ENCODE results near the gene SV2B.

SV2B gene

DNA sequence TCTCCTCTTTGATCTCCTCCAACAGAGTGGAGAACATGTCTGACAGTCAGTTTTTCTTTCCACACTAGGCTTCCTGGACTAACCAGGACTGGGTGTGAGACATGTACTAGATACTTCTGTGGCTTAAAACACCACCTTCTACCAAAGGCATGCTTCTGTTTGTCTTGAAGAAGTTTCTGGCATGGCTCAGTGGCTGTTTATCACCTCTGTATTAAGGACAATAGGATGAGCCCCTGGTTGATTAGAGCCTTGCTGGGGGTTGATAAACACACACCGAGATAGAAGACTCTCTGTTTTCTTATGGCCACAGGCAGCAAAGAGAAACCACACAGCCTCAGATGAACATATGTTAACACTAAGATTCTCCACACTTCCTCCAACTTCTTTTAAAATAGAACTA is 40.5 kb downstream of the SV2B start:
- DNase-seq = no peak

DNA sequence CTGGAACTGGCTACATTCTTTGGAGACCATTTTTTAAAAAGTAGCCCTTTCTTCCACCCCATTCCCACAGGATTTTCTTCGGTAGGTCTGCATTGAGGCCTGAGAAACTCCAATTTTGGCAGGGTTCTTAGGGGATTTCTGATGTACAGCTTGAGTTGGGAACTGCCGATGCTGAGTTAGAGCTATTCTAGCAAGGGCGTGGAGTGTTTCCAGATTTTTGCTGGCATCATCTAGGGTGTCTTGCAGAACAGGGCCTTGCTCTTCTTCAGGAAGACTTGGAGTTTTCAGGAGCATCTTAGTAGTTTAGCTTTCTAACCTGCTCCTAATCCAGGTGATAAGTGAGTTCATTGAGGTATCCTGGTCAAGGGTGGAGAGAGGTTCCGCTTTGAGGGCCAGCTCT is 41.0 kb downstream of the SV2B start:
- DNase-seq = no peak

DNA sequence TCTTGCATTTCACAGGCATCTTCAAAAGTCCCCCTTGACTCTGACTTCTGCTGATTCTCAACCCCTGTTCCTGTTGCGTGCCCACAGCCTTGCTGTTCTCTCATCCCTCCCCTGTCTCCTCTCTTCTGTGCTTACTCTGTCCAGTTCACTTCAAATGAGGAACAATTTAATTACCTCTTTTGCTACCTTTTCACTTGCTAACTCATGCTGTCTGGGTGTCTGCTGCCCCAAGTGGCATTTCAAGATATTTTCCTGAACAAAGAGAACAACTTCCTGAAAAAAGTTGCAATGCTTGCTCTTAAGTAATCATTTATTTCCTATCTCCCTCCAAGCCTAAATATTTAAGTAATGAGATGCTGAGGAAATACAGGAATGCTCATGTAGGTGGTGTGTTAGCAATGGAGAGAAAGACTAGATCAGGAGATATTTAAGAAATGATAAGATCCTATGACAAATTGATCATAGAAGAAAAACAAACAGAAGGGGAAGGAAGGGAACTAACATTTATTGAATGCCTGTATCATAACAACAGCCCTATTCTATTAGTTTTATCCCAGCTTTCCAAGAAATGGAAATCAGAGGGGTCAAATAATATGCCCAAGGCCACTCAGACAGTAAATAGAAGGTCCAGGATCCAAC is 42.2 kb downstream of the SV2B start:
- DNase-seq = no peak

- no peak for DNase-seq
Measured at GRCh38 chr15:91142946-91143345, 42.9 kb downstream of the SV2B start.

- no peak for DNase-seq
Measured at GRCh38 chr15:91146728-91147127, 46.7 kb downstream of the SV2B start.

DNA sequence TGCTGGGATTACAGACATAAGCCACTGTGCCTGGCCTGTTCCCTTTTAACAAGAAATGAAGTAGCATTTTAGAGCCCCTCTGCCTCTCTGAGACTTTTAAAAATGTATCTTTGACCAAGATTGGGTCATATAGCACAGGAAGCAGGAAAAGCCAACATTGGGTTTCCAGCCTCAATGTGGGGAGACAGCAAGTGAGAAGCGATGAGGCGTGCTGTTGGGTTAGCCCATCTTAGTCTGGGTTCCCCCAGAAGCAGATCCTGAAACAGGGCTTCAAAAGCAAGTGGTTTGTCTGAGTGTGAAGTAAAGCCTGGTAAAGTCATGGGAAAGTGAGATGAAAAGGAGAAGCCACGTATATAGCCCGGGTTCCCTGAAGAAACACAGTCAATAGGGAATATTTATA is 48.2 kb downstream of the SV2B start:
- DNase-seq = no peak

DNA sequence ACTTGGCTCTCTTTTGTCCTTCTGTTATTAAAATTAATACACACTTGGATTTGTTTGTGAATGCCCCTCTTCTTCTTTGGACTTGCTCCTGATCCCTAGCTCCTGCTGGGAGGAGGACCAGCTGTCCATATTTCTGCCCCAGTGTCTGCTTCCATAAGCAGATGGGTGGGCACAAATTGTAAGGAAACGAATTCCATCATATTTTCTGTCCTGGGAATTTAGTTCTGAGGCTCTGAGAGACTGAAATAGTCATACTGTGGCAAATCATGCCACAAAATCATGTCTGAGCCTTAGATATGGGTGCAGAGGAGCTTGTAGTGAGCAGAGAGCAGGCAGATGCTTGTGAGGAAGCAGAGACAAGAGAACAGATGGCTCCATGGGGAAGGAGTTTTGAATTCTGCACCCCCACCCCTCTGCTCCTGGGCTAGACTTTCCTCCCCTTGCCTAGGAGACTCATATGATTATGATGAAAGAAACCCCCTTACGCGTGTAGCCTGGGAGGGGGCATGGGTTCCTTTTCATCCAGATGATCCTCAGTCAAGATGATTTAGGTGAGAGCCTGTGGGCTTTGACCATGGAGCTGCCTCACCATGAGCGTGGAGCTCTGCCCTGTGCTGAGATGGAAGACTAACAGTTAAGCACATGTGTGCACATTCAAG is 50.6 kb downstream of the SV2B start:
- DNase-seq = no peak

- DNase-seq = no peak
Measured at GRCh38 chr15:91151781-91152563, 51.9 kb downstream of the SV2B start.

- no peak for DNase-seq
Measured at GRCh38 chr15:91152896-91153581, 53.0 kb downstream of the SV2B start.

DNA sequence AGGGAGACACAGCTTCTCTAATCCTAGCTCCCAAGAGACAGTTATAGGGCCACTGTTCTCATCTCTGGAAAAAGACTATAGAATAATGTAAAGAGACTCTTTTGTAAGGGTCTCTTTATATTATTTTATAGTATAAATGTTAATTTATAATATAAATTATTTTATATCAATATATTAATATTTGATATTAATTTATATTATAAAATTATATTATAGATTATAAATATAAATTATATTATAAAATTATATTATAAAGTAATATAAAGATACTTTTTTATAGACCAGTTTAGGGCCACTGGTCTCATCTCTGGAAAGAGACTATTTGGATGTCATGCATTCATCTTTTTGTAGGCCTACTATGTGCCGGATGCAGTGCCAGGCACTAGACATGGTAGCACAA is 53.9 kb downstream of the SV2B start:
- no peak for DNase-seq

DNA sequence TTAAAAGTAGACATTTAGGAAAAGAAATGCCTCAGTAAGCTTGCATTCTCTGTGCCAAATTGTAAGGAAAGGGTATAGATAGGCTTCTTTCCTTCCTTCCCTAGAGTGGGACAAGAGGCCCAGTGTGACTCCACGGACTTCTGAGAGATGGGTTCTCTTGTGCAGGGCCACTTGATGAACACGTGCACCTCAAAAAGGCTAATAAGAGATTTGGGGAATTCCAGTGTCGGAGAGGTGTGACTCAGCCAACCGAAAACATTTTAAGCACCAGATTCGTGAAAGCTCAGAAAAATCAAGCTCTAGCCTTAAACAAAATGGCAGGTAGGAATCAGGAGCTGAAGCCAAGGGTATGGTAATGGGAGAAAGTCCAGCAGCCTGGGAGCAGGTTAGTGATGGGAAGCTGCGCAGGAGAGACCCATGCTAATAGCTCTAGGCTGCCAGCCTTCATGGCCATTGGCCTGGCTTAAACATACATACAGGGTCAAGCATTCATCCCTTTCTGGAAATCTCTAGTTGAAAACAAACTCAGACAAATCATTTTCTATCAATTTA is 56.2 kb downstream of the SV2B start:
- no peak for DNase-seq

DNA sequence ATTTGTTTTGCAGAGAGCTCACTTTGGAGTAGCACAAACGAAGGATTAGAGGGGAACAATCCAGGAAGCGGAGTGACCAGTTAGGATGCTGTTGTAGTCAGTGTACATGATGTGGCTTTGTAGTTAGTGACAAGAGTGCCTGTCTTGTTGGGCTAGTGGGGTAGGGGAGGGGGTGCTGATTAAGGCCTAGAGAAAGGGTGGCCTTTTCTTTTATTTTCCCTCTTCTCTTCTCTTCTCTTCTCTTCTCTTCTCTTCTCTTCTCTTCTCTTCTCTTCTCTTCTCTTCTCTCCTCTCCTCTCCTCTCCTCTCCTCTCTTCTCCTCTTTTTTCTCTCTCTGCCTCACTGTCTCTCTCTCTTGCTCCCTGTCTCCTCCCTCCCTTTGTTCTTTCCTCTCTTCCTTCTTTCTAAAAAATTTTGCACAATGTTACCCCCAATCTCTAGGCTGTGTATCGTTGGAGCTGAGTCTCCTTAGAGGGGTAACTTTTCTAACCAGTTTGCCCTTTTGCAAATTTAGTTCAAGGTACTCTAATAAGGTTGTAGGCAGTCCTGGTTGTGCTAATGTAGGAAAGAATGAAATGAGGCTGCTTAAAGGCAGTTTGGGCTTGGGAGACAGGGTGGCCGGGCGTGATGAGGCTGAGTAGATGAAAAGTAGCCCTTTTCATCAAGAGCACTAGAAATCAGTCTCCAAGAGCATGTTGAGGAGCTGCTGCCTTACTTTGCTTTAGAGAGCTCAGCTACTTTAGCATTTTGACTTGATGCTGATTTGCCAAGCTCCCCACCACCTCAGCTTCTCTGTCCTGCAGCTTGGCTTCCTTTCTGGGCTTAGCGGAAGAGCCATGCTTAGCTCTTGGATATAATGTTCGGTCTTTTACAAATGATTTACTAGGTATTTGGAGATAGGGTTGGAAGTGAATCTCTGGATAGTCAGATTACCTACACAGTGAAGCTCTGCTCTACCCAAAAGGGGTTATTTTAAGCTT is 58.6 kb downstream of the SV2B start:
- DNase-seq = no peak

DNA sequence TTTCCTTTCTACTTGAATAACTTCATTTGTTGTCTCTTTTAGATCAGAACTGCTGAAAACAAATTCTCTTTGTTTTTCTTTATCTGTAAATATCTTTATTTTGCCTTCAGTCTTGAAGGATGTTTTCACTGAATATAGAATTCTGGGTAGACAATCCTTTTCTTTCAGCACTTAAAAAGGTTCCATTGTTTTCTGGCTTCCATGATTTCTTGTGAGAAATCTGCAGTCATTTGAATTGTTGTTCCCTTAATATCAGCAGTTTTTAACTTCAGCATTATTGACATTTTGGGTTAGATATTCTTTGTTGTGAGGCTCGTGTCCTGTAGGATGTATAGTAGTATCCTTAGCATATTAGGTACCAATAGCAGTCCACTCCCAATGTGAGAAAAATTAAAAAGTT is 65.8 kb downstream of the SV2B start:
- DNase-seq = no peak

DNA sequence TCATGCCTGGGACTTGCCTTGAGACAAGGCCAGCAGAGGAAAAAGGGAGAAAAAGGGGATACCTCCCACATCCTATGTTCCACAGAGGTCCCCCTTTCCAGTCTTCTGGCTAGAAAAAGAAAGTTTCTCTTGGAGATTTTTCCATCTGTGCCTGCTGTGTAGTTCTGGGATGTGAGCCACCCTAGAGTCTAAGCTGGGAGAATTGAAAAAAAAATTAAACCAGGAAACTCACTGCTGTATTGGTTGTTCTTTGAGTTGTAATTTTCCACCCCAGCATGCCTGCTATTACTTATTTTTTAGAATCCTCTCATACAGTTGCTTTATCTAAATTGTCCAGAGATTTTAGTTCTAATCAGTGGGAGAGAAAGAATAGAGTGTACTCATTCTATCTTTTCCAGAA is 68.4 kb downstream of the SV2B start:
- DNase-seq = no peak

- DNase-seq = no peak
Measured at GRCh38 chr15:91171334-91171733, 71.3 kb downstream of the SV2B start.

DNA sequence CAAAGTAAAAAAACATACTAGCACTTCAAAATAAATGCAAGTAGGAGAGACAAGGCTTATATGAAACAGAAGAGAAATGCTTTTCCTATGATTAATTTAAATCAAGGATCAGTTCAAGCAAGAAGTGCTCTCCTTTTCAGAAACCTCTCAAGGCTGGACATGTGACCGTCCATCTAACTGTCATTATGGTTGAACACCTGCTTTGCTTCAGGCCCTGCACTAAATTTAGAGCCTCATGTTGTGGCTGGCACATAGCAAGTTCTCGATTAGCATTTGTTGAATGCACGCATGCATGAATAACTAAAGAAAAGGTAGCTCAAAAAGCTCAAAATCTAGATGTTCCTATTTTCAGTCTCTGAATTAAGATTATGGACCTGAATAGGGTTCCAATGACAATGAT is 82.0 kb downstream of the SV2B start:
- no peak for DNase-seq

DNA sequence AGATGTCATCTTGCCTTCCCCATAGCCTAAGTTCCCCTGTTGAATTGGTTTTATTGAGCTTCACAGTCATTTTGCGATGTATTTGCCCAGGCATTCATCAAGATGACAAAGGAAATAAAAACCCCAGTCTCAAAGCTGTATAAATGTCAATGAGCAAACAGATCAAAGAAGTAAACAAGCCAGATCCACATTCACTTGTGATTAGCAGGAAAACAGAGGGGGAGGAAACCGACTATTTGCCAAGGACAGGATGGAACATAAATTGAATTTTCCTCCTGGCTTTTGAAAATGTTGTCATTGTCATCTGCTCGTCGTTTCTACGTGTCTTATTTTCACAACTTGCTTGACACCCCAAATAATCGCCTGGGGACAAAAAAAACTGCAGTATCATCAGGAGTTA is 83.5 kb downstream of the SV2B start:
- DNase-seq = no peak

DNA sequence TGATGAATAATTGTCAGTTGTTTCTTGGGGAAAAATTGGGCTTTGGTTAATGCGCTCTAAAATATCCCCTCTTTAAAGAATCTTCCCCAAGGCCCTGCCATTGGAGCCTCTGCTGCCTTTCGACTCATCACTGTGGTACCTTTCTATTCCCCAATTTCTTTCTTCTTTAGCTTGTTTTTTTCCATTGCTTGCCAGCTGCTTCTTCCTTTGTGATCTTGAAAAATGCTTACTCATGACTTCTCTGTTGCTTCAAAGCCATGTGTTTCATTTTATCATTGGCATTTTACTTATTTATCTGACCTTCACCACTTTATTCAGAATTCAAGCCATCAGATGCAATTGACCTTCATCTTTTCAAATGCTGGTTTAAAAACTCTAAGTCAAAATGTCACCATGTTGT is 84.4 kb downstream of the SV2B start:
- DNase-seq = no peak

- DNase-seq = peak; percentile 5
Measured at GRCh38 chr15:91186904-91187656, 87.0 kb downstream of the SV2B start.

- DNase-seq = no peak
Measured at GRCh38 chr15:91192285-91192684, 92.2 kb downstream of the SV2B start.

GRCh38 chr15:91192690-91193377 is 92.8 kb downstream of the SV2B start:
- no peak for DNase-seq
